GM12864 (cell line): ENCODE results near the gene CDO1.

Source experiments
- DNase-seq: peaks from one replicate; pipeline ENCODE4 v3.0.0-alpha.2; 2011; ENCODE audit warnings: low read depth
- H3K4me3 ChIP-seq: 2 replicates; pipeline ENCODE4 v1.5.1; 2011; ENCODE audit warnings: mild to moderate bottlenecking, low read depth, low read length, control low read depth
- CTCF ChIP-seq: IDR thresholded peaks from 2 replicates; pipeline ENCODE4 v1.5.1; 2011; ENCODE audit warnings: low read depth, mild to moderate bottlenecking, moderate library complexity, low read length, control low read depth, inconsistent platforms; ENCODE audit errors: missing control alignments

CDO1 gene

GRCh38 chr5:115795700-115796099, 20.8 kb downstream of the CDO1 start:
- no peak for TF ChIP-seq CTCF
- H3K4me3 ChIP-seq = no peak overlapping the region
- DNase-seq = no peak

- no peak for DNase-seq
- TF ChIP-seq CTCF = no peak
- no peak overlapping the region for H3K4me3 ChIP-seq
These were observed 28.0 kb downstream of the CDO1 start for GRCh38 chr5:115788440-115788839.

- H3K4me3 ChIP-seq = no peak overlapping the region
- TF ChIP-seq CTCF = no peak
- no peak for DNase-seq
These were observed 29.0 kb downstream of the CDO1 start for GRCh38 chr5:115787426-115787825.

- no peak overlapping the region for H3K4me3 ChIP-seq
- no peak for DNase-seq
- no peak for TF ChIP-seq CTCF
These were observed 30.9 kb downstream of the CDO1 start for GRCh38 chr5:115785381-115786065.

GRCh38 chr5:115778417-115778816, 38.0 kb downstream of the CDO1 start:
- DNase-seq = no peak
- TF ChIP-seq CTCF = no peak
- H3K4me3 ChIP-seq = no peak overlapping the region

- H3K4me3 ChIP-seq = no peak overlapping the region
- TF ChIP-seq CTCF = no peak
- no peak for DNase-seq
These were observed 39.5 kb downstream of the CDO1 start for GRCh38 chr5:115776989-115777388.

- no peak for TF ChIP-seq CTCF
- no peak for DNase-seq
- H3K4me3 ChIP-seq = no peak overlapping the region
These were observed 40.5 kb downstream of the CDO1 start for GRCh38 chr5:115775999-115776398.
